HEK293T (cell line): Measurements from ENCODE around the gene PON1.

ENCODE experiments used
- CTCF ChIA-PET: fragments of 350-600 bp; formaldehyde crosslinking; extraction: SDS; loops from one replicate; lab custom pipeline; 2021; ENCODE audit warnings: antibody characterized with exemption, inconsistent platforms; lab: Yijun Ruan, JAX
- POLR2A ChIA-PET: fragments of 350-600 bp; formaldehyde crosslinking; extraction: SDS; loops from one replicate; lab custom pipeline; 2020; ENCODE audit warnings: antibody characterized with exemption, inconsistent platforms; lab: Yijun Ruan, JAX
- DNase-seq: peaks from one replicate; pipeline ENCODE4 v3.0.0; 2012; ENCODE audit warnings: mixed read lengths; ENCODE audit errors: extremely low spot score
- ARNT ChIP-seq: fragments of 450-650 bp; IDR thresholded peaks from 2 replicates; pipeline ENCODE4 v1.6.1; 2017; ENCODE audit warnings: mild to moderate bottlenecking
- BHLHE40 ChIP-seq: fragments of 450-650 bp; IDR thresholded peaks from 2 replicates; pipeline ENCODE4 v1.6.1; 2016; ENCODE audit warnings: mild to moderate bottlenecking, moderate library complexity, borderline replicate concordance
- CTBP1 ChIP-seq: fragments of 450-650 bp; IDR thresholded peaks from 2 replicates; pipeline ENCODE4 v1.6.1; 2016; ENCODE audit warnings: borderline replicate concordance
- ELF4 ChIP-seq: fragments of 450-650 bp; IDR thresholded peaks from 2 replicates; pipeline ENCODE4 v1.6.1; 2017; ENCODE audit warnings: antibody characterized with exemption
- FOXA1 ChIP-seq: fragments of 450-650 bp; IDR thresholded peaks from 2 replicates; pipeline ENCODE4 v1.6.1; 2016; ENCODE audit warnings: mild to moderate bottlenecking
- FOXK2 ChIP-seq: fragments of 450-650 bp; IDR thresholded peaks from 2 replicates; pipeline ENCODE4 v1.6.1; 2016; ENCODE audit warnings: mild to moderate bottlenecking
- FOXM1 ChIP-seq: fragments of 450-650 bp; IDR thresholded peaks from 2 replicates; pipeline ENCODE4 v1.6.1; 2017; ENCODE audit warnings: mild to moderate bottlenecking, borderline replicate concordance
- HDGF ChIP-seq: fragments of 450-650 bp; IDR thresholded peaks from 2 replicates; pipeline ENCODE4 v1.6.1; 2017; ENCODE audit warnings: antibody characterized with exemption, borderline replicate concordance
- L3MBTL2 ChIP-seq: fragments of 450-650 bp; conservative IDR thresholded peaks from 2 replicates; pipeline ENCODE4 v1.6.1; 2016; ENCODE audit warnings: mild to moderate bottlenecking
- LEF1 ChIP-seq: fragments of 450-650 bp; IDR thresholded peaks from 2 replicates; pipeline ENCODE4 v1.6.1; 2017; ENCODE audit warnings: mild to moderate bottlenecking, borderline replicate concordance
- NFRKB ChIP-seq: fragments of 450-650 bp; IDR thresholded peaks from 2 replicates; pipeline ENCODE4 v1.6.1; 2016; ENCODE audit warnings: mild to moderate bottlenecking, moderate library complexity
- SP1 ChIP-seq: fragments of 450-650 bp; IDR thresholded peaks from 2 replicates; pipeline ENCODE4 v1.6.1; 2017
- SUZ12 ChIP-seq: fragments of 450-650 bp; IDR thresholded peaks from 2 replicates; pipeline ENCODE4 v1.6.1; 2016; ENCODE audit warnings: mild to moderate bottlenecking
- TARDBP ChIP-seq: fragments of 450-650 bp; IDR thresholded peaks from 2 replicates; pipeline ENCODE4 v1.6.1; 2016
- ZNF384 ChIP-seq: fragments of 450-650 bp; IDR thresholded peaks from 2 replicates; pipeline ENCODE4 v1.6.1; 2016
- TF ChIP-seq, protein P1 (sequence below): fragments of 450-650 bp; IDR thresholded peaks from 2 replicates; pipeline ENCODE4 v1.6.1; 2016

Gene PON1

DNA sequence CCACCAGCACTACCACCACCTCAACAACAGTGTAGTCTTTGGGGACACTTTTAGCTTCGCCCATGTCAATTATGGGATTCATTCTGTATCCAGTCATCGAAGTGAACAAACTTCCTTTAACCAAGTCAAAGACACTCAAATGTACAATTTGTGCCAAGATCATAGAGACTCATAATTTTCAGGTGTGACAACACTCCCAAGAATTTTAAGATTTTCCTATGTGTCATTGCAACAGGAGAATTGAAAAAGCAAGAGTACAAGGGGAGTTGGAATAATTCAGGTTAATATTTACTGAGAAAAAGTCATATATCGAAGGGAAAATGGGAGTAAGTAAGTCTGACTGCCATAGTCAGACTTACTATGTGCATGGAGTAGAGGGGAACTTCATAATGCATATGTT lies 26.2 kb downstream of the PON1 start:
- no peak for TF ChIP-seq FOXK2
- no peak for TF ChIP-seq SUZ12
- no peak for TF ChIP-seq FOXM1
- TF ChIP-seq SP1, result no peak
- TF ChIP-seq HDGF, result no peak
- TF ChIP-seq NFRKB, result no peak
- TF ChIP-seq CTBP1, result no peak
- no peak for TF ChIP-seq ELF4
- TF ChIP-seq ZNF384, result no peak
- TF ChIP-seq LEF1, result no peak
- DNase-seq, result no peak
- CTCF ChIA-PET, result no interaction called here
- POLR2A ChIA-PET, result no interaction called here

DNA sequence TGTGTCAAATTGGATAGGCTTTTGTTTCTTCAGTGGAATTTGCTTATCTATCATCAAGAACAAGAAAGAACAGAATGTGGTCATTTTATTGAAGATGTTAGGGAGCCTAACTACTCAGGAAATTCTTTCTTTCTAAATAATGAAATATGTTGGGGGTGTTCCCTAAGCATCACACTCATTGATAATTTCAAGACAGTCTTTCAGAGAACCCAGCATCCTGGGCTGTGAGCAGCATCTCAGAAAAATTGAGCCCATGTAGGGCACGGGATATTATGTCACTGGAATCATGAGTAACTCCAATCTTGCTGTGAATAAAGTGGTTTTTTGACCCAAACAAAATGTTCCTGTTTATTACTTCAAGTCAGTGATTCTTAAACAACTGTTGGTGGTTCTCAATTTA lies 27.3 kb downstream of the PON1 start:
- POLR2A ChIA-PET, result no interaction called here
- no peak for DNase-seq
- CTCF ChIA-PET, result interaction anchor here (0.9 kb wide), 1 partner anchor 11 kb away, joined by 4 read pairs; no protein-coding TSS in a partner anchor

DNA sequence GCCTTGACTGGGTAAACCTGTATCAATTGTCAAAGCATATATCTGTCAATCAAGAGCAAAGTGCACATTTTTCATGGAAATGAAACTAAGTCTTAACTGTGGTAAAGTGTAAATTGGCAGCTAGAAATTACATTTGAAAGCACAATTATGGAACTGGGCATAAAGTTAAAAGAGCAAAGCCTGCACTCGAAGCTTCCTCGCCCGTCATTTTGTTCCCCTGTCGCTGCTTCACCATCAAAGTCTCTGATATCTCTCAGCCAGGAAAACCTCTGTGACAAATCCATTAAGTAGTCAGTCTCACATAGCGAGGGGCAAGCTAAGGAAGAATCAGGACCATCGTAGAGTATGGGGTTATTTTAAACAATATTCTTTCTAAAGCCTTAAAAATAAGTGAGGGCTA lies 27.9 kb downstream of the PON1 start:
- TF ChIP-seq HDGF, result no peak
- TF ChIP-seq TARDBP, result no peak
- TF ChIP-seq NFRKB, result no peak
- TF ChIP-seq ZNF384, result no peak
- TF ChIP-seq LEF1, result no peak
- no peak for TF ChIP-seq SUZ12
- TF ChIP-seq FOXK2, result no peak
- no peak for TF ChIP-seq SP1
- no peak for TF ChIP-seq ARNT
- CTCF ChIA-PET, result interaction anchor here (0.9 kb wide), 1 partner anchor 10 kb away, joined by 4 read pairs; no protein-coding TSS in a partner anchor
- DNase-seq, result no peak
- POLR2A ChIA-PET, result no interaction called here

More for the DNA sequence above, 27.3 kb downstream of the PON1 start:
- TF ChIP-seq ARNT (no peak), L3MBTL2 (no peak)

DNA sequence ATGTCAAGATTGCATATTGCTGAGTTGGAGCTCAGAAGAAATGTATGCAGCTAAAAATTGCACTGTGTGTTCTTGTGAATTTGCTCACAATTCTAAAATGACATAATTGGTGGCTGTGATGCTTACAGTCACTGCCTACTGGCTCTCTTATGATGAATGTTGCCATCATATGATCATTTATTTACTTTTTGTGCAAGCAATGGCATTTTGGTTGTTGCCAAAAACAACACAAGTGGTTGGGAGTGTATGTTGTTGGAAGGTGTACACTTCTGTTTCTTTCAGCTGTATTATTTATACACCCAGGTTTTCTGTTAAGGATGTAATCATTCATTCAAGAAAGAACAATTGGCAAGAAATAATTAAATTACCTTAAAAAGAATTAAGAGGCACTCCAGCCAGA lies 28.9 kb downstream of the PON1 start:
- ChIA-PET CTCF (no interaction called here), POLR2A (no interaction called here)
- TF ChIP-seq LEF1, result no peak
- no peak for TF ChIP-seq ARNT
- TF ChIP-seq FOXK2, result no peak
- TF ChIP-seq SP1, result no peak
- no peak for TF ChIP-seq FOXM1
- no peak for DNase-seq

DNA sequence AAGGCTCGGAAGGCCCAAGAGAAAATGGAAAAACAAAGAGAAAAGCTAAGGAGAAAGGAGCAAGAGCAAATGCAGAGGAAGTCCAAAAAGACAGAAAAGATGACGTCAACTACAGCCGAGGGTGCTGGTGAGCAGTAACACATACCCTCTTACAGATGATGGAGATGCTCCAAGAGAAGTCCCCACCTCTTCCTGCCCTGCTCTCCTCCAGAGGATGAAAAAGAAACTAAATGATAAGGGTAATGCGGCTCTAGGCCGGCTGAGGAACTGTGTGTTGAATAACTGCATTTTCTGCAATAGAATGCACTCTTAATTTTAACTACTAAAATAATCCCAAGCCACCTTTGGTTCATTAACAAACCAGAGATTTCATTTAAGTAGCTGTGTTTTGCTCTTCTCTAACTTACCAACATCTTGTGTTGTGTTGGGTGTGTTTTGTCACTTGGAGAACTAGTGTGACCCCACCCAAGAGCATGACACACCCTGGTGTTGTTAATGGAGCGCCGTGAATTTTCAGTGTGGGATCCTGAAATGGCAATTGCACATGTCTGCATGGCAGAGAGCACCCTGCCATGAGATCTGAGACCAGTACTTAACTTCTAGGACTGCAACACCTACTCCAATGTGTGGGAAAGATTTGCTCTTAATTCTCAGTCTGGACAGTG lies 34.0 kb downstream of the PON1 start:
- no peak for DNase-seq
- TF ChIP-seq CTBP1 (no peak), FOXK2 (no peak), ZNF384 (no peak), L3MBTL2 (no peak), SUZ12 (no peak), HDGF (no peak), LEF1 (no peak), NFRKB (no peak), FOXM1 (no peak), SP1 (no peak), ARNT (no peak), ELF4 (no peak), TARDBP (no peak)
- TF ChIP-seq, protein P1, sequence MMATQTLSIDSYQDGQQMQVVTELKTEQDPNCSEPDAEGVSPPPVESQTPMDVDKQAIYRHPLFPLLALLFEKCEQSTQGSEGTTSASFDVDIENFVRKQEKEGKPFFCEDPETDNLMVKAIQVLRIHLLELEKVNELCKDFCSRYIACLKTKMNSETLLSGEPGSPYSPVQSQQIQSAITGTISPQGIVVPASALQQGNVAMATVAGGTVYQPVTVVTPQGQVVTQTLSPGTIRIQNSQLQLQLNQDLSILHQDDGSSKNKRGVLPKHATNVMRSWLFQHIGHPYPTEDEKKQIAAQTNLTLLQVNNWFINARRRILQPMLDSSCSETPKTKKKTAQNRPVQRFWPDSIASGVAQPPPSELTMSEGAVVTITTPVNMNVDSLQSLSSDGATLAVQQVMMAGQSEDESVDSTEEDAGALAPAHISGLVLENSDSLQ, result no peak
- ChIA-PET CTCF (no interaction called here), POLR2A (no interaction called here)

DNA sequence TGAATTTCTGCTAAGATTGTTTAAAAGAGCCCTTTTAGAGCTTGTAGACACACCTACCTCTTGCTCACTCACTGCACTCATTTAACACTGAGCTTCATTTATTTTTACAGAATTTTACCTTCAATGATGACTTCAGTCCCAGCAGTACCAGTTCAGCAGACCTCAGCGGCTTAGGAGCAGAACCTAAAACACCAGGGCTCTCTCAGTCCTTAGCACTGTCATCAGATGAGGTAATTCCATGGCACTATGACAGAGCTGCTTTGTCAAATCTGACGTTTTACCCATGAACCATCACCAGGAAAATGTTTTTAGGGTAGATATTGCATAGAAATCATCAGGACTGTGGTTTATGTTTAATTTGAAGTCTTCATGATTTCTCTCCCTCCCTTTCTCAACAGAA lies 38.2 kb downstream of the PON1 start:
- DNase-seq, result no peak
- POLR2A ChIA-PET, result no interaction called here
- TF ChIP-seq SP1 (no peak), FOXK2 (no peak), ARNT (no peak), ELF4 (no peak), FOXM1 (no peak), L3MBTL2 (no peak), CTBP1 (no peak), BHLHE40 (no peak), HDGF (no peak), NFRKB (no peak), FOXA1 (no peak), ZNF384 (no peak), LEF1 (no peak), TARDBP (no peak)
- TF ChIP-seq, protein P1, result no peak
- CTCF ChIA-PET, result interaction anchor here (0.9 kb wide), 1 partner anchor 10 kb away, joined by 4 read pairs; no protein-coding TSS in a partner anchor

DNA sequence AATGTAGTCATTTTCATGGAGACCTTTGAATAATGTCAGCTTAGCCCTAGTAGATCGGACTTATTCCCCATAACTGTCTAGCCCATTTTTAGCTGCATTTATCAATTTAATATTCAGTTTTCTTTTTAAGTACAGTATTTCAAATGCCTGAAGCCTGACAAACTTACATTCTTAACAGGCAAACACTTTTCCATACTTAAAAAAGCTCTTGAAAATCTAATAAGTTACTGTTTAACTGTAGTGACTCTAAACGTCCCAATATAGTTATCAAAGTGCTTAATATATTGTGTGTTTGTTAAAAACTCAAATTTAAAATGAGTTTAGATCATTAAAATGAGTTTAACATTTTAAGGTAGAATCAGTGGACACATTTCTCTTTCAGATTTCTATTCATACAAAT lies 44.9 kb downstream of the PON1 start:
- TF ChIP-seq SP1, result no peak
- TF ChIP-seq TARDBP, result no peak
- no peak for TF ChIP-seq LEF1
- no peak for TF ChIP-seq CTBP1
- no peak for TF ChIP-seq ELF4
- no peak for TF ChIP-seq FOXM1
- TF ChIP-seq HDGF, result no peak
- TF ChIP-seq, protein P1, result no peak
- no peak for TF ChIP-seq FOXK2
- TF ChIP-seq BHLHE40, result no peak
- no peak for TF ChIP-seq NFRKB
- TF ChIP-seq SUZ12, result no peak
- no peak for TF ChIP-seq L3MBTL2
- no peak for TF ChIP-seq ARNT
- TF ChIP-seq ZNF384, result no peak
- ChIA-PET CTCF (interaction anchor here (0.7 kb wide), 1 partner anchor 843 kb away, joined by 3 read pairs; no protein-coding TSS in a partner anchor), POLR2A (no interaction called here)
- no peak for DNase-seq
